ENCODE data around the gene PNKP.

Gene PNKP

GRCh38 chr19:49884760-49885159, 17.4 kb upstream of the PNKP start (continued):
- TF ChIP-seq, protein P1, sequence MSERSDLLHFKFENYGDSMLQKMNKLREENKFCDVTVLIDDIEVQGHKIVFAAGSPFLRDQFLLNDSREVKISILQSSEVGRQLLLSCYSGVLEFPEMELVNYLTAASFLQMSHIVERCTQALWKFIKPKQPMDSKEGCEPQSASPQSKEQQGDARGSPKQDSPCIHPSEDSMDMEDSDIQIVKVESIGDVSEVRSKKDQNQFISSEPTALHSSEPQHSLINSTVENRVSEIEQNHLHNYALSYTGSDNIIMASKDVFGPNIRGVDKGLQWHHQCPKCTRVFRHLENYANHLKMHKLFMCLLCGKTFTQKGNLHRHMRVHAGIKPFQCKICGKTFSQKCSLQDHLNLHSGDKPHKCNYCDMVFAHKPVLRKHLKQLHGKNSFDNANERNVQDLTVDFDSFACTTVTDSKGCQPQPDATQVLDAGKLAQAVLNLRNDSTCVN (tag by site-specific recombination; optimal IDR thresholded peaks at IDR 0.05), result no peak
- TF ChIP-seq, protein P2, sequence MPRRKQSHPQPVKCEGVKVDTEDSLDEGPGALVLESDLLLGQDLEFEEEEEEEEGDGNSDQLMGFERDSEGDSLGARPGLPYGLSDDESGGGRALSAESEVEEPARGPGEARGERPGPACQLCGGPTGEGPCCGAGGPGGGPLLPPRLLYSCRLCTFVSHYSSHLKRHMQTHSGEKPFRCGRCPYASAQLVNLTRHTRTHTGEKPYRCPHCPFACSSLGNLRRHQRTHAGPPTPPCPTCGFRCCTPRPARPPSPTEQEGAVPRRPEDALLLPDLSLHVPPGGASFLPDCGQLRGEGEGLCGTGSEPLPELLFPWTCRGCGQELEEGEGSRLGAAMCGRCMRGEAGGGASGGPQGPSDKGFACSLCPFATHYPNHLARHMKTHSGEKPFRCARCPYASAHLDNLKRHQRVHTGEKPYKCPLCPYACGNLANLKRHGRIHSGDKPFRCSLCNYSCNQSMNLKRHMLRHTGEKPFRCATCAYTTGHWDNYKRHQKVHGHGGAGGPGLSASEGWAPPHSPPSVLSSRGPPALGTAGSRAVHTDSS (tag by site-specific recombination; IDR thresholded peaks at IDR 0.05), result no peak
- no peak for TF ChIP-seq ZNF311 (tag by site-specific recombination; IDR thresholded peaks at IDR 0.05; ENCODE audit: borderline replicate concordance)
- TF ChIP-seq RBAK (tag by site-specific recombination; IDR thresholded peaks at IDR 0.05), result no peak
- no peak for TF ChIP-seq ZFHX2 (tag by site-specific recombination; conservative IDR thresholded peaks at IDR 0.05)

- POLR2A ChIA-PET, result interaction anchor here (0.6 to 1.9 kb wide), 2 partner anchors 15 to 19 kb away, joined by 4 to 5 read pairs; no protein-coding TSS in a partner anchor
- CTCF ChIA-PET, result no interaction called here
These were observed 16.7 kb upstream of the PNKP start for GRCh38 chr19:49884109-49884508.

GRCh38 chr19:49883094-49883493, 15.7 kb upstream of the PNKP start:
- Histone ChIP-seq H3K4me3 (ENCODE audit: low read depth, low read length) (no peak overlapping the region), H3K27ac (ENCODE audit: extremely low read depth, low read depth, low read length) (no peak overlapping the region), H3K4me1 (ENCODE audit: control insufficient read depth, insufficient read depth, low read length) (peaks cover 4% of the 10 kb centered on the region), H3K36me3 (ENCODE audit: control insufficient read depth in 2 of 2, insufficient read depth in 1 of 2, low read length in 2 of 2) (peaks cover 13 to 62% of the 10 kb centered on the region in 2 experiments; a peak in 2 of 3 replicates), H3K9me3 (ENCODE audit: control insufficient read depth, insufficient read depth, low read depth, low read length) (no peaks in the 10 kb centered on the region)
- TF ChIP-seq ZNF394 (tag by site-specific recombination; IDR thresholded peaks at IDR 0.05; ENCODE audit: borderline replicate concordance) (no peak), ZNF280D (tag by site-specific recombination; IDR thresholded peaks at IDR 0.05) (peak; percentile 85), ZNF580 (tag by site-specific recombination; IDR thresholded peaks at IDR 0.05) (peak; percentile 73; the same call in 1 of the 2 replicates), ZNF324 (tag by site-specific recombination; IDR thresholded peaks at IDR 0.05) (no peak), TRIM28 (IDR thresholded peaks at IDR 0.05; ENCODE audit: borderline replicate concordance, low read length) (peak; percentile 81; the same call in 1 of the 2 replicates), ZNF561 (tag by site-specific recombination; IDR thresholded peaks at IDR 0.05; ENCODE audit: borderline replicate concordance) (no peak), ZNF175 (tag by site-specific recombination; IDR thresholded peaks at IDR 0.05) (no peak), ZNF677 (tag by site-specific recombination; IDR thresholded peaks at IDR 0.05) (no peak), ZNF596 (tag by site-specific recombination; IDR thresholded peaks at IDR 0.05) (no peak)
- TF ChIP-seq, protein P3, sequence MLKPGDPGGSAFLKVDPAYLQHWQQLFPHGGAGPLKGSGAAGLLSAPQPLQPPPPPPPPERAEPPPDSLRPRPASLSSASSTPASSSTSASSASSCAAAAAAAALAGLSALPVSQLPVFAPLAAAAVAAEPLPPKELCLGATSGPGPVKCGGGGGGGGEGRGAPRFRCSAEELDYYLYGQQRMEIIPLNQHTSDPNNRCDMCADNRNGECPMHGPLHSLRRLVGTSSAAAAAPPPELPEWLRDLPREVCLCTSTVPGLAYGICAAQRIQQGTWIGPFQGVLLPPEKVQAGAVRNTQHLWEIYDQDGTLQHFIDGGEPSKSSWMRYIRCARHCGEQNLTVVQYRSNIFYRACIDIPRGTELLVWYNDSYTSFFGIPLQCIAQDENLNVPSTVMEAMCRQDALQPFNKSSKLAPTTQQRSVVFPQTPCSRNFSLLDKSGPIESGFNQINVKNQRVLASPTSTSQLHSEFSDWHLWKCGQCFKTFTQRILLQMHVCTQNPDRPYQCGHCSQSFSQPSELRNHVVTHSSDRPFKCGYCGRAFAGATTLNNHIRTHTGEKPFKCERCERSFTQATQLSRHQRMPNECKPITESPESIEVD (tag by site-specific recombination; IDR thresholded peaks at IDR 0.05), result no peak
- TF ChIP-seq, protein P4, sequence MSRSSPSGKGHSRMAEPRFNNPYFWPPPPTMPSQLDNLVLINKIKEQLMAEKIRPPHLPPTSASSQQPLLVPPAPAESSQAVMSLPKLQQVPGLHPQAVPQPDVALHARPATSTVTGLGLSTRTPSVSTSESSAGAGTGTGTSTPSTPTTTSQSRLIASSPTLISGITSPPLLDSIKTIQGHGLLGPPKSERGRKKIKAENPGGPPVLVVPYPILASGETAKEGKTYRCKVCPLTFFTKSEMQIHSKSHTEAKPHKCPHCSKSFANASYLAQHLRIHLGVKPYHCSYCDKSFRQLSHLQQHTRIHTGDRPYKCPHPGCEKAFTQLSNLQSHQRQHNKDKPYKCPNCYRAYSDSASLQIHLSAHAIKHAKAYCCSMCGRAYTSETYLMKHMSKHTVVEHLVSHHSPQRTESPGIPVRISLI (tag by site-specific recombination; IDR thresholded peaks at IDR 0.05), result no peak
- POLR2A ChIA-PET, result no interaction called here
- CTCF ChIA-PET, result no interaction called here

More at GRCh38 chr19:49884109-49884508, 16.7 kb upstream of the PNKP start:
- Histone ChIP-seq H3K27ac (ENCODE audit: extremely low read depth, low read depth, low read length) (no peak overlapping the region), H3K4me1 (ENCODE audit: control insufficient read depth, insufficient read depth, low read length) (no peaks in the 10 kb centered on the region), H3K9me3 (ENCODE audit: control insufficient read depth, insufficient read depth, low read depth, low read length) (no peaks in the 10 kb centered on the region), H3K36me3 (ENCODE audit: control insufficient read depth in 2 of 2, insufficient read depth in 1 of 2, low read length in 2 of 2) (peaks cover 13 to 57% of the 10 kb centered on the region in 2 experiments; a peak in 2 of 3 replicates), H3K4me3 (ENCODE audit: low read depth, low read length) (no peak overlapping the region)
- TF ChIP-seq TRIM28 (IDR thresholded peaks at IDR 0.05; ENCODE audit: borderline replicate concordance, low read length) (no peak), ZNF624 (tag by site-specific recombination; IDR thresholded peaks at IDR 0.05) (no peak)

All from HEK293 (cell line).